Mesendoderm (in vitro differentiated cells): ENCODE results near the gene TJP2.

Experiments used
- DNase-seq: peaks from one replicate; pipeline ENCODE4 v3.0.0; 2013
- H2AK5ac ChIP-seq: 2 replicates; pipeline ENCODE4 v1.6.1; 2013; ENCODE audit warnings: low read length, inconsistent platforms
- H2BK120ac ChIP-seq: 2 replicates; pipeline ENCODE4 v1.6.1; 2013; ENCODE audit warnings: low read depth, mild to moderate bottlenecking, low read length, moderate library complexity, mixed read lengths
- H2BK15ac ChIP-seq: replicated peaks from 2 replicates; pipeline ENCODE4 v1.6.1; 2013; ENCODE audit warnings: low read depth, mild to moderate bottlenecking, moderate library complexity
- H2BK5ac ChIP-seq: 2 replicates; pipeline ENCODE4 v1.6.1; 2013; ENCODE audit warnings: low read length, inconsistent platforms
- H3K18ac ChIP-seq: 2 replicates; pipeline ENCODE4 v1.6.1; 2013; ENCODE audit warnings: mild to moderate bottlenecking, low read length, mixed read lengths
- H3K23ac ChIP-seq: one replicate; pipeline ENCODE4 v1.6.1; 2013; ENCODE audit warnings: low read length
- H3K27ac ChIP-seq: 2 replicates; pipeline ENCODE4 v1.5.1; 2013; ENCODE audit warnings: low read depth, mild to moderate bottlenecking, inconsistent platforms, low read length, moderate library complexity
- H3K27me3 ChIP-seq: 2 replicates; pipeline ENCODE4 v1.6.1; 2013; ENCODE audit warnings: low read length, control low read depth, mild to moderate bottlenecking, inconsistent platforms; ENCODE audit not compliant: insufficient read depth, poor library complexity
- H3K36me3 ChIP-seq: 2 replicates; pipeline ENCODE4 v1.6.1; 2013; ENCODE audit warnings: low read length, inconsistent platforms; ENCODE audit not compliant: control insufficient read depth, insufficient read depth
- H3K4ac ChIP-seq: one replicate; pipeline ENCODE4 v1.6.1; 2013; ENCODE audit warnings: low read depth, mild to moderate bottlenecking, low read length, moderate library complexity
- H3K4me1 ChIP-seq: 2 replicates; pipeline ENCODE4 v1.6.1; 2013; ENCODE audit warnings: low read depth, low read length, inconsistent platforms; ENCODE audit not compliant: control insufficient read depth
- H3K4me2 ChIP-seq: 2 replicates; pipeline ENCODE4 v1.6.1; 2013; ENCODE audit warnings: low read length
- H3K4me3 ChIP-seq: 2 replicates; pipeline ENCODE4 v1.5.1; 2013; ENCODE audit warnings: mild to moderate bottlenecking, low read length
- H3K56ac ChIP-seq: one replicate; pipeline ENCODE4 v1.6.1; 2013; ENCODE audit warnings: low read length
- H3K79me1 ChIP-seq: 2 replicates; pipeline ENCODE4 v1.6.1; 2013; ENCODE audit warnings: low read length, inconsistent platforms
- H3K79me2 ChIP-seq: 2 replicates; pipeline ENCODE4 v1.6.1; 2013; ENCODE audit warnings: mild to moderate bottlenecking, low read length; ENCODE audit not compliant: control insufficient read depth, insufficient read depth
- H3K9ac ChIP-seq: 2 replicates; pipeline ENCODE4 v1.6.1; 2013; ENCODE audit warnings: low read length, inconsistent platforms
- H4K5ac ChIP-seq: one replicate; pipeline ENCODE4 v1.6.1; 2013; ENCODE audit warnings: low read length
- H4K8ac ChIP-seq: one replicate; pipeline ENCODE4 v1.6.1; 2013; ENCODE audit warnings: low read depth, mild to moderate bottlenecking, control low read depth, low read length, moderate library complexity
- WGBS: extraction: QIAGEN DNeasy Blood & Tissue Kit; methylation state at CpG from one replicate; pipeline ENCODE4 v1.1.7; 2013; ENCODE audit warnings: low lambda C conversion rate, missing lambda C conversion rate; ENCODE audit not compliant: insufficient coverage; ENCODE audit errors: extremely low coverage; 5-methylcytosine and 5-hydroxymethylcytosine counted together

The TJP2 gene

GRCh38 chr9:69307446-69308205 lies 133.5 kb downstream of the TJP2 start:
- Histone ChIP-seq H2BK15ac (no peak overlapping the region), H3K79me1 (no peaks in the 10 kb centered on the region), H3K4ac (no peak overlapping the region), H3K36me3 (no peaks in the 10 kb centered on the region), H3K23ac (no peak overlapping the region), H3K27me3 (no peaks in the 10 kb centered on the region), H2BK120ac (peak overlapping the region; percentile 16), H4K5ac (no peak overlapping the region), H3K4me1 (peaks cover 7% of the 10 kb centered on the region), H3K79me2 (no peaks in the 10 kb centered on the region), H3K4me2 (no peak overlapping the region), H3K27ac (peak overlapping the region; percentile 74), H2BK5ac (peak overlapping the region; percentile 69), H4K8ac (no peak overlapping the region), H2AK5ac (no peak overlapping the region), H3K9ac (no peak overlapping the region), H3K18ac (peak overlapping the region; percentile 47), H3K56ac (peak overlapping the region; percentile 75), H3K4me3 (no peak overlapping the region)
- peak; percentile 96 for DNase-seq
- WGBS = no CpG with 5 or more reads among the region's 5 CpGs

- Histone ChIP-seq H3K4me3 (no peak overlapping the region), H3K27ac (peak overlapping the region; percentile 74), H4K5ac (no peak overlapping the region), H3K79me2 (no peaks in the 10 kb centered on the region), H3K4me1 (peaks cover 7% of the 10 kb centered on the region), H3K23ac (no peak overlapping the region), H3K56ac (peak overlapping the region; percentile 57), H2AK5ac (no peak overlapping the region), H4K8ac (no peak overlapping the region), H3K9ac (no peak overlapping the region), H3K18ac (no peak overlapping the region), H3K4me2 (no peak overlapping the region), H3K4ac (no peak overlapping the region), H2BK5ac (peak overlapping the region; percentile 31), H3K36me3 (no peaks in the 10 kb centered on the region), H2BK120ac (no peak overlapping the region), H3K79me1 (no peaks in the 10 kb centered on the region), H3K27me3 (no peaks in the 10 kb centered on the region), H2BK15ac (no peak overlapping the region)
- no CpG with 5 or more reads among the region's 5 CpGs for WGBS
- DNase-seq = peak; percentile 59
These were observed 134.3 kb downstream of the TJP2 start for GRCh38 chr9:69308206-69308931.

- Histone ChIP-seq H3K9ac (no peak overlapping the region), H3K23ac (no peak overlapping the region), H2AK5ac (no peak overlapping the region), H3K4me2 (no peak overlapping the region), H3K56ac (no peak overlapping the region), H3K18ac (no peak overlapping the region), H2BK5ac (no peak overlapping the region), H2BK120ac (no peak overlapping the region), H3K27ac (no peak overlapping the region), H3K27me3 (no peaks in the 10 kb centered on the region), H3K79me2 (no peaks in the 10 kb centered on the region), H4K8ac (no peak overlapping the region), H3K4me1 (peaks cover 3% of the 10 kb centered on the region), H3K4me3 (no peak overlapping the region), H3K4ac (no peak overlapping the region), H2BK15ac (no peak overlapping the region), H3K79me1 (no peaks in the 10 kb centered on the region), H4K5ac (no peak overlapping the region), H3K36me3 (no peaks in the 10 kb centered on the region)
- DNase-seq = peak; percentile 49
These were observed 139.1 kb downstream of the TJP2 start for GRCh38 chr9:69313175-69313574.

- no peaks in the 10 kb centered on the region for H3K4me1 ChIP-seq
- no peak overlapping the region for H2BK120ac ChIP-seq
- no peaks in the 10 kb centered on the region for H3K27me3 ChIP-seq
- H3K18ac ChIP-seq = no peak overlapping the region
- no peak overlapping the region for H2AK5ac ChIP-seq
- H4K5ac ChIP-seq = no peak overlapping the region
- no peak overlapping the region for H3K4me3 ChIP-seq
- no peaks in the 10 kb centered on the region for H3K79me2 ChIP-seq
- H3K56ac ChIP-seq = no peak overlapping the region
- no peak overlapping the region for H3K9ac ChIP-seq
- no peak overlapping the region for H3K4ac ChIP-seq
- no peak for DNase-seq
- H2BK5ac ChIP-seq = no peak overlapping the region
- no CpG with 5 or more reads among the region's 1 CpG for WGBS
- H4K8ac ChIP-seq = no peak overlapping the region
- no peak overlapping the region for H3K27ac ChIP-seq
- peak overlapping the region; percentile 47 for H2BK15ac ChIP-seq
- no peak overlapping the region for H3K4me2 ChIP-seq
- H3K23ac ChIP-seq = no peak overlapping the region
- no peaks in the 10 kb centered on the region for H3K36me3 ChIP-seq
- H3K79me1 ChIP-seq = no peaks in the 10 kb centered on the region
These were observed 140.5 kb downstream of the TJP2 start for GRCh38 chr9:69314547-69314946.

GRCh38 chr9:69317081-69317480 lies 143.0 kb downstream of the TJP2 start:
- H3K36me3 ChIP-seq = no peaks in the 10 kb centered on the region
- H2BK15ac ChIP-seq = no peak overlapping the region
- no peak overlapping the region for H3K18ac ChIP-seq
- no peak for DNase-seq
- H3K56ac ChIP-seq = no peak overlapping the region
- no peaks in the 10 kb centered on the region for H3K4me1 ChIP-seq
- H3K4me2 ChIP-seq = no peak overlapping the region
- H3K4ac ChIP-seq = no peak overlapping the region
- H3K27ac ChIP-seq = no peak overlapping the region
- H3K9ac ChIP-seq = no peak overlapping the region
- H4K5ac ChIP-seq = no peak overlapping the region
- H2AK5ac ChIP-seq = no peak overlapping the region
- no peak overlapping the region for H2BK5ac ChIP-seq
- H4K8ac ChIP-seq = no peak overlapping the region
- WGBS = no CpG with 5 or more reads among the region's 2 CpGs
- H3K79me1 ChIP-seq = no peaks in the 10 kb centered on the region
- H2BK120ac ChIP-seq = no peak overlapping the region
- no peak overlapping the region for H3K23ac ChIP-seq
- no peaks in the 10 kb centered on the region for H3K27me3 ChIP-seq
- no peaks in the 10 kb centered on the region for H3K79me2 ChIP-seq
- H3K4me3 ChIP-seq = no peak overlapping the region
